NAMALWA (cell line): Measurements from ENCODE around the gene UPK3A.

Source experiments
- DNase-seq: peaks from one replicate; pipeline ENCODE4 v3.0.0-alpha.2; 2015; ENCODE audit warnings: low spot score

The UPK3A gene

GRCh38 chr22:45329530-45329936 lies 44.8 kb downstream of the UPK3A start:
- DNase-seq = no peak

GRCh38 chr22:45330548-45330947 lies 45.8 kb downstream of the UPK3A start:
- DNase-seq = no peak

- no peak for DNase-seq
These were observed 46.7 kb downstream of the UPK3A start for GRCh38 chr22:45331486-45331885.

- no peak for DNase-seq
These were observed 47.3 kb downstream of the UPK3A start for GRCh38 chr22:45332001-45332400.

GRCh38 chr22:45334068-45334467 lies 49.3 kb downstream of the UPK3A start:
- no peak for DNase-seq

- DNase-seq = no peak
These were observed 49.8 kb downstream of the UPK3A start for GRCh38 chr22:45334528-45334927.

GRCh38 chr22:45335021-45335818 lies 50.5 kb downstream of the UPK3A start:
- no peak for DNase-seq

GRCh38 chr22:45335854-45336522 lies 51.2 kb downstream of the UPK3A start:
- no peak for DNase-seq

GRCh38 chr22:45336971-45337431 lies 52.3 kb downstream of the UPK3A start:
- DNase-seq = no peak

GRCh38 chr22:45337536-45337935 lies 52.8 kb downstream of the UPK3A start:
- DNase-seq = no peak

GRCh38 chr22:45338795-45339194 lies 54.0 kb downstream of the UPK3A start:
- no peak for DNase-seq

- no peak for DNase-seq
These were observed 55.6 kb downstream of the UPK3A start for GRCh38 chr22:45340323-45340722.

- DNase-seq = no peak
These were observed 56.7 kb downstream of the UPK3A start for GRCh38 chr22:45341498-45341897.

- no peak for DNase-seq
These were observed 58.4 kb downstream of the UPK3A start for GRCh38 chr22:45343143-45343542.

- no peak for DNase-seq
These were observed 59.6 kb downstream of the UPK3A start for GRCh38 chr22:45344334-45344733.
